HG03060 (cell line): ENCODE measurements around the gene UBASH3B.
"Not testable (repeated sequence)": the region's sequence is repeated elsewhere in the genome, so short reads cannot be mapped to it uniquely, and the experiment has no call there.

Source experiments
- ATAC-seq: cut with Tn5 transposase; IDR thresholded peaks from one replicate; pipeline ENCODE4 v1.9.1; 2021; ENCODE audit warnings: low read depth, moderate number of reproducible peaks; ENCODE audit not compliant: unreplicated experiment

Gene UBASH3B

GRCh38 chr11:122833846-122834464 is 178.4 kb downstream of the UBASH3B start:
- ATAC-seq = no peak

DNA sequence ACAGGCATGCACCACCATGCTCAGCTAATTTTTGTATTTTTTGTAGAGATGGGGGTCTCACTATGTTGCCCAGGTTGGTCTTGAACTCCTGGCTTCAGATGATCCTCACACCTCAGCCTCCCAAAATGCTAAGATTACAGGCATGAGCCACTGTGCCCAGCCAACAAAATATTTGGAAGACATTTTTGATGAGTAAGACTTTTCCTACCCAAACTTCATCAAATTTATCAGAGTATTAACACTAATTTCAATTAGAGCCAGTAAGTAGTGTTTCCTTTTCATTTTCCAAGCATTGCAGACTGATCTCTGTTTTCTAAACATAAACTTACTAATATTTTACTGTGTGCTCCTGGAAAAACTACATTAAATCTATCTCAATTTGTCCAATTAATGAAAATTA is 181.4 kb downstream of the UBASH3B start:
- no peak for ATAC-seq

DNA sequence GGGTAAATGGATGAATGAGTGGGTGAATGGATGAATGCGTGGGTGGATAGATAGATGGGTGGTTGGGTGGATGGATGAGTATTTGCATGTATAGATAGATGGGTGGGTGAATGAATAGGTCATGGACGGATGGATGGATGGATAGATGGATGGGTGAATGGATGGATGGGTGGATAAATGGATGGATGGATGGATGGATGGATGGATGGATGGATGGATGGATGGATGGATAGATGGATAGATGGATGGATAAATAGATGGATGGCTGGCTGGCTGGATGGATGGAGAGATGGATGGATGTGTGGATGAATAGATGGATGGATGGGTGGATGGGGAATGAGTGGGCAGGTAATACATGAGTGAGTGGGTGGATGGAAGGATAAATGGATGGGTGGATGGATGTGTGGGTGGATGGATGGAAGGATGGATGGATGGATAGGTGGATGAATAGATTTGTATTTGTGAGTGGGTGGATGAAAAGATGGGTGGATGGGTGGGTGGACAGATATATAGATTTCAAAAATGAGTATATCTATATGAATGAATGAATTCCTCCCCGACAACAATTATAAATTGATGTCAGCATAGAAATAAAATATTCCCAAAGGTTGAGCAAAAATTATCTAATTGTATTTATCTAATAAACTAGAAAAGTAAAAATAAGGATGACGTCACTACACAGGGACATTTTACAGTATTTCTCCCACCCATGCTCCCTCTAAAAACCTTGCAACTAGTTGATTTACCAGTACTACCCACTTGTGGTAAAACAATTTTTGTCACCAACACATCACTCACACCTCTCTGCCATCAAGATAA is 182.2 kb downstream of the UBASH3B start:
- ATAC-seq = no peak

- ATAC-seq = peak; percentile 63
Measured at GRCh38 chr11:122843281-122844141, 188.0 kb downstream of the UBASH3B start.

DNA sequence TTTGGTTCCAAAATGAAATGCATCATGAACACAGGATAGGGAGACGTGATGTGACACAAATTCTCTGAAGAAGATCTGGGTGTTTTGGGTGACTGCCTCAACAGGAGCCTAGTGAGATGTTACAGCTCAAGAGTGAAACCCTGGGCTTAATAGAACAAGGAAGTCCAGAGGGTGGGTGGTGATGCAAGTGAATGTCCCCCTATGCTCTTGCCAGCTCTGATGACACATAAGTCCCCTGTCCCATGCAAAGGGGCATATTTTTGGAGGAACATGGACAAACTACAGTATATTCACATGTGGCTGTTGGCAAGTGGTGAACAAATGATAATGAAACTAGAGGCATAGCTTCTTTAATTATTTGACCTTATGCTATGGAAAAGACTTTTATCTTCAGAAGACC is 191.9 kb downstream of the UBASH3B start:
- ATAC-seq = no peak

DNA sequence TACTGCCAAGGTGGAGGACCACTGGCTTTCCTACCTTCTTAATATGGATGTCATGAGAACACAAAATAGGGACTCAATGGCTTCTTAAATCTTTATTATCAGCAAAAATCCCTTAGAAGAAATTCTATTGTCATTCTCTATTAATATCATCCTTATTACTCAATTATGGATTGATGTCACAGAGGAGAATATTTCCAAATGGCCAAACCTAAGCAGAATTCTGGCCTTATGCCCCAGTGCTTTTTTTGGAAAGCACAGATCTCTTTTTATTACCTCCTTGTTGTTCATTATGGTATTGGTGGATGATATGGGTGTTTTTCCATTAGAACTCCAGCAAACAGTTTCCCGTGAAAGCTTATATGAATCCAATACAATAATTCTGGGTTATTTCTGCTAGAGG is 192.7 kb downstream of the UBASH3B start:
- ATAC-seq = no peak

DNA sequence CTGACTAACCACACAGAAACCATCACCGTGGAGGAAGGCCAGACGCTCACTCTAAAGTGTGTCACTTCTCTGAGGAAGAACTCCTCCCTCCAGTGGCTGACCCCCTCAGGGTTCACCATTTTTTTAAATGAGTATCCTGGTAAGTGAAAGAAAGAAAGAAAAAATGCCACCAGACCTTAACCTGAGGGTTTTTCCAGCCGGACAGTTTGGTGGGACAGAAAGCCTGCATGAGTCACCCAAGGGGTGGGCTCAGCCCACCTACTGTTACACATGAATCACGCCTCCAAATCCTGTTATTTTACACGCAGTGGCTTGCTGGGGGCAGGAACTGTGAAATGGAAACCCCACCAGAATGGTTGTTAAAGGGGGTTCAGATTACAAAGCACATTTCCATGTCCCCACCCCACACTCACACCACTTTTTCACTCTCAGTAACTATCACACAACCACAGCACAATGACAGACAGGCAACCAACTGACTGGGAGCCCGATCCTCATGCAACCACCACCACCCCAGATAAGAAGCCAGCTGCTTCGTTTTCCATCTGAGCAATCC is 194.6 kb downstream of the UBASH3B start:
- ATAC-seq = no peak

- no peak for ATAC-seq
Measured at GRCh38 chr11:122851366-122851966, 195.9 kb downstream of the UBASH3B start.

GRCh38 chr11:122852074-122852795 is 196.7 kb downstream of the UBASH3B start:
- no peak for ATAC-seq

DNA sequence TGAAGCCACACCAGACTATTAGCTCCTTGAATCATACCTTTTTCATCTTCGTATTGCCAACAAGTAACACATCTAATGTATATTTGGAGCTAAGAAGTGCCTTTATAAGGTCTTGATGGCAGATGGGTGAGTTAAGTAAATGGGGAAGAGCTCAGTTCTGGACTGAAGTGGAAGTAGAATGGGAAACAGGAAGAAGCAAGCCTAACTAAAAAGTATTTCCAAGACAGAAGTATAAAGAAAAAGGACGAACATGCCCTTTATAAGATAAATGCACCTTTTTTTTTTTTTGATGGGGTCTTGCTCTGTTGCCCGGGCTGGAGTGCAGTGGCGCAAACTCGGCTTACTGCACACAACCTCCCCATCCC is 197.3 kb downstream of the UBASH3B start:
- ATAC-seq = no peak

- no peak for ATAC-seq
Measured at GRCh38 chr11:122853261-122853660, 197.7 kb downstream of the UBASH3B start.

DNA sequence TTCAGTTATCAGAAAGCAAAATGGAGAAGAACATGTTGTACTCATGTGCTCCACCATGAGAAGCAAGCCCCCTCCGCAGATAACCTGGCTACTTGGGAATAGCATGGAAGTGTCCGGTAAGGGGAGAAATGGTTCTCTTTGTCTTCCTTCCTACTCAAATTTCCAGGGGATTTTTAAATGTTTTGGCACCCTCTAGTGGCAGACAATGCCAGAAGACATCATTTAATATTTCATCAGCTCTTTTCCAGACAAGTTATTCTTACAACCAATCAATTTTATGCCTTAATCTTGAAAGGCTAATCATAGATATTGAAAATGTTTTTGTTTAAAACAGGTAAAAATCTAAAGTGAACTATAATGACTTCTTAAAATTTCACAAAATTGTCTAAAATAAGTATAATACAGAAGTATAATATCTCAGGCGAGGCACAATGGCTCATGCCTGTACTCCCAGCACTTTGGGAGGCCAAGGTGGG is 198.5 kb downstream of the UBASH3B start:
- no peak for ATAC-seq

DNA sequence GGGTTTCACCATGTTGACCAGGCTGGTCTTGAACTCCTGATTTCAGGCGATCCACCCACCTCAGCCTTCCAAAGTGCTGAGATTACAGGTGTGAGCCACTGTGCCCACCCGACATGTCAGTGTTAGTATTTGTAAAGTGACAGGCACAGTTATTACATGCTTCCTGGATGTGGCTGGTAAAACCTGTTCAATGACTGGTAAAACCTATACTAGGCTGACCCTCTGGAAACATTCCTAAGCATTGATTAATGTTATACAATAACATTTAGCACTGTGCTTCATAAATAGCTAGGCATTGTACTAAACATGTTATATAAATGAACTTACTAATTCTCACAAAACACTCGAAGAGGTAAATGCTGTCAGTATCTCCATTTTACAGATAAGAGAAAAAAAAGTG is 206.1 kb downstream of the UBASH3B start:
- ATAC-seq = no peak

DNA sequence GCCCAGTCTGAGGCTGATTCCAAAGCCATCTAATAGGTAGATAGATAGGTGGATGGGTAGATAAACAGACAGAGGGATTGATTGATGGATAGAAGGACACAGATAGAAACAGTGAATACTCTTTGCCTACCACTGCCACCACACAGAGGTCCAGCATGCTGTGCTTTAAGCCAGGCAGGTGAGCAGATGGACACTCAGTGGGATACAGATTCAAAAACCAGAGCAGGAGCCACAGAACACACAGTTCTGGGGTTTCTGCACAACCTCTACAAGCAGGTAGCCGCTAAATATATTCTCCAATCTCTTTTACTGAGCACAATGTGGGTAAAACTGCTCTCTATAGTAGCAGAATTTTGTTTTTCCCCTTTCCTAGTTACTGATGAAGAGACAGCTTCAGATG is 206.6 kb downstream of the UBASH3B start:
- no peak for ATAC-seq

DNA sequence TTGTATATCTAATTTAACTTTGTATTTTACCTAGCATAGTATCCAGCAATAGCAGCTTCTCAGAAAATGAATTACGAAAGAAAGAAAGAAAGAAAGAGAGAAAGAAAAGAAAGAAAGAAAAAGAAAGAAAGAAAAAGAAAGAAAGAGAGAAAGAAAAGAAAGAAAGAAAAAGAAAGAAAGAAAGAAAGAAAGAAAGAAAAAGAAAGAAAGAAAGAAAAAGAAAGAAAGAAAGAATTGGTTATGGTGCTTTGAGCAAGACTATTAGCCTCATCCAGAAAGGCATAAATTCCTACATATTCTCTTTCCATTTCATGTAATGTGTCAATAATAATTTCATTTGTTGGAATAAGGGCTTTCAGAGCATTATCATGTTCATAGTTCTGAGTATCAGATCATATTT is 207.6 kb downstream of the UBASH3B start:
- ATAC-seq = not testable (repeated sequence)

- ATAC-seq = no peak
Measured at GRCh38 chr11:122863704-122864326, 208.3 kb downstream of the UBASH3B start.
